GM12878 (cell line): ENCODE measurements around the gene NR2F1-AS1. TPM values are rescaled to one million over a fixed set of nuclear protein-coding genes. Genes with fewer than 3 reads are reported as not detected.

ENCODE experiments used
- ATAC-seq: fragments of 200-7000 bp; cut with Tn5 transposase; 3 replicates; pipeline ENCODE4 v1.9.1; 2020; ENCODE audit warnings: mild to moderate bottlenecking, moderate library complexity
- BruUV-seq: library from RNA; stranded (reverse); fragments of 400-500 nt; replicated peaks from 2 replicates; lab custom pipeline; 2021; lab: Mats Ljungman, UMichigan
- CTCF ChIA-PET: fragments of 300-600 bp; sonication (Branson Sonifier 250); formaldehyde crosslinking; extraction: SDS; loops from one replicate; lab custom pipeline; 2021; ENCODE audit warnings: inconsistent platforms; lab: Yijun Ruan, JAX
- POLR2A ChIA-PET: fragments of 350-600 bp; formaldehyde crosslinking; extraction: SDS; loops from one replicate; lab custom pipeline; 2021; ENCODE audit warnings: inconsistent platforms; lab: Charles Lee
- RAD21 ChIA-PET: fragments of 300-600 bp; sonication (Branson Sonifier 250); formaldehyde crosslinking; loops from one replicate; lab custom pipeline; 2023; ENCODE audit warnings: antibody characterized with exemption; ENCODE audit not compliant: unreplicated experiment; lab: Charles Lee
- SMC1A ChIA-PET: fragments of 300-600 bp; sonication (Branson Sonifier 250); formaldehyde crosslinking; loops from one replicate; lab custom pipeline; 2023; ENCODE audit not compliant: unreplicated experiment, uncharacterized antibody; lab: Charles Lee
- DNase-seq: peaks from one replicate; pipeline ENCODE4 v3.0.0-alpha.2; 2011; ENCODE audit warnings: low read depth, low spot score
- FAIRE-seq: peaks from 3 replicates; lab custom pipeline; 2011; peaks lifted over from hg19 to GRCh38; lab: Jason Lieb, UNC
- H2AFZ ChIP-seq: 2 replicates; pipeline ENCODE4 v1.6.0; 2011; ENCODE audit warnings: low read depth, low read length, control low read depth; ENCODE audit not compliant: control insufficient read depth
- H3K27ac ChIP-seq: 2 replicates; pipeline ENCODE4 v1.5.1; 2011; ENCODE audit warnings: control low read depth; ENCODE audit not compliant: control insufficient read depth, insufficient read depth
- H3K27me3 ChIP-seq, 2 experiments: replicated peaks in 1 of 2; 2 replicates each; pipeline versions ENCODE4 v1.6.0 to v1.6.1; 2011; ENCODE audit warnings: low read length in 1 of 2; ENCODE audit not compliant: control insufficient read depth in 2 of 2, insufficient read depth in 2 of 2
- H3K36me3 ChIP-seq, 2 experiments: 2 replicates each; pipeline ENCODE4 v1.5.1; 2011; ENCODE audit warnings: low read length in 1 of 2; ENCODE audit not compliant: control insufficient read depth in 2 of 2, insufficient read depth in 2 of 2
- H3K4me1 ChIP-seq: 2 replicates; pipeline ENCODE4 v1.6.1; 2011; ENCODE audit warnings: mild to moderate bottlenecking, low read length, moderate library complexity, mixed read lengths; ENCODE audit not compliant: control insufficient read depth, insufficient read depth
- H3K4me2 ChIP-seq: 2 replicates; pipeline ENCODE4 v1.6.0; 2011; ENCODE audit warnings: control low read depth; ENCODE audit not compliant: control insufficient read depth, insufficient read depth
- H3K4me3 ChIP-seq: fragments of 200-600 bp; sonication (generic); 2 replicates; pipeline ENCODE4 v1.5.1; 2016
- H3K79me2 ChIP-seq: 2 replicates; pipeline ENCODE4 v1.6.0; 2011; ENCODE audit warnings: low read length; ENCODE audit not compliant: control insufficient read depth, insufficient read depth
- H3K9ac ChIP-seq: 2 replicates; pipeline ENCODE4 v1.8.0; 2011; ENCODE audit warnings: low read length, control low read depth, mixed read lengths; ENCODE audit not compliant: control insufficient read depth, insufficient read depth
- H3K9me3 ChIP-seq: replicated peaks from 3 replicates; pipeline ENCODE4 v1.5.1; 2011; ENCODE audit warnings: mild to moderate bottlenecking, low read length; ENCODE audit not compliant: control insufficient read depth, insufficient read depth
- H4K20me1 ChIP-seq: 2 replicates; pipeline ENCODE4 v1.6.0; 2011; ENCODE audit not compliant: control insufficient read depth, insufficient read depth
- BHLHE40 ChIP-seq, 2 experiments: fragments of 450-650 bp in 1 of 2; IDR thresholded peaks; 2 replicates each; pipeline ENCODE4 v1.6.1; 2011 to 2017; ENCODE audit warnings: low read depth in 2 of 2, borderline replicate concordance in 1 of 2, improper control_type of control experiment in 1 of 2, low read length in 1 of 2, mild to moderate bottlenecking in 1 of 2
- FOXM1 ChIP-seq: IDR thresholded peaks from 2 replicates; pipeline ENCODE4 v1.6.1; 2012; ENCODE audit warnings: low read depth, mild to moderate bottlenecking, inconsistent platforms, low read length, moderate library complexity
- PML ChIP-seq: IDR thresholded peaks from 2 replicates; pipeline ENCODE4 v1.6.1; 2012; ENCODE audit warnings: low read length, inconsistent platforms
- RAD21 ChIP-seq: IDR thresholded peaks from 2 replicates; pipeline ENCODE4 v1.6.1; 2011; ENCODE audit warnings: mild to moderate bottlenecking, low read depth, low read length, moderate library complexity; ENCODE audit not compliant: insufficient read depth
- RB1 ChIP-seq: fragments of 450-650 bp; formaldehyde crosslinking; IDR thresholded peaks from 2 replicates; pipeline ENCODE4 v1.6.1; 2017; ENCODE audit warnings: mild to moderate bottlenecking, borderline replicate concordance
- SIN3A ChIP-seq: IDR thresholded peaks from 2 replicates; pipeline ENCODE4 v1.6.1; 2012; ENCODE audit warnings: low read depth, low read length, improper control_type of control experiment
- TAF1 ChIP-seq: IDR thresholded peaks from 2 replicates; pipeline ENCODE4 v1.6.1; 2011; ENCODE audit warnings: mild to moderate bottlenecking, low read depth, low read length, borderline replicate concordance
- ZNF217 ChIP-seq: fragments of 450-650 bp; IDR thresholded peaks from 2 replicates; pipeline ENCODE4 v1.6.1; 2017; ENCODE audit warnings: antibody characterized with exemption, mild to moderate bottlenecking
- WGBS: methylation state at CpG from one replicate; pipeline ENCODE4 v1.1.6; 2016; ENCODE audit warnings: low lambda C conversion rate; ENCODE audit not compliant: insufficient replicate concordance, insufficient coverage; ENCODE audit errors: missing lambda C conversion rate; 5-methylcytosine and 5-hydroxymethylcytosine counted together
- in situ Hi-C: fragments of 300-500 bp; cut with MboI; formaldehyde crosslinking; loops from 9 replicates; pipeline ENCODE4 v1.14.3; 2018; ENCODE audit warnings: mixed read lengths
- intact Hi-C: fragments of 100-400 bp; cut with micrococcal nuclease; formaldehyde crosslinking; loops from one replicate; pipeline ENCODE4 v1.14.2; 2022; ENCODE audit not compliant: unreplicated experiment
- polyA plus RNA-seq, 11 experiments: library from polyadenylated mRNA; depleted of rRNA in 4 of 11; unstranded in 6 of 11; stranded (reverse) in 5 of 11; fragments of >200 nt; fragmentation: Nextera tagmentation in 4 of 11; fragmentation: Illumina TruSeq in 1 of 11; extraction: Ambion mirVana in 4 of 11; extraction: Trizol in 1 of 11; gene quantifications; 1 replicate in 1 of 11; 2 replicates in 10 of 11; pipeline versions ENCODE4 v1.2.1 to v1.2.3, GENCODE V29; 2011 to 2016; ENCODE audit warnings: inconsistent platforms in 2 of 11, missing spikeins in 2 of 11, low read depth in 1 of 11
- total RNA-seq, 4 experiments: library from RNA; depleted of rRNA in 3 of 4; stranded (reverse); fragments of >200 nt in 3 of 4; fragmentation: Illumina TruSeq in 1 of 4; extraction: Trizol in 1 of 4; gene quantifications; 2 replicates each; pipeline versions ENCODE4 v1.2.1 to v1.2.3, GENCODE V29; 2013 to 2021
- TF ChIP-seq, protein P1 (sequence below): fragments of 450-650 bp; IDR thresholded peaks from 2 replicates; pipeline ENCODE4 v1.6.1; 2017; ENCODE audit warnings: antibody characterized with exemption, mild to moderate bottlenecking, moderate library complexity
- TF ChIP-seq, protein P2 (sequence below): IDR thresholded peaks from 2 replicates; pipeline ENCODE4 v1.6.1; 2012; ENCODE audit warnings: low read depth, low read length, improper control_type of control experiment
- TF ChIP-seq, protein P3 (sequence below): IDR thresholded peaks from 2 replicates; pipeline ENCODE4 v1.6.1; 2011; ENCODE audit warnings: borderline replicate concordance, low read depth, mild to moderate bottlenecking, moderate library complexity, mixed read lengths, low read length; ENCODE audit not compliant: insufficient read depth; ENCODE audit errors: extremely low read length
- TF ChIP-seq, protein P4 (sequence below): IDR thresholded peaks from 2 replicates; pipeline ENCODE4 v1.6.1; 2012; ENCODE audit warnings: low read length, inconsistent platforms
- TF ChIP-seq, protein P5 (sequence below): IDR thresholded peaks from 2 replicates; pipeline ENCODE4 v1.6.1; 2011; ENCODE audit warnings: borderline replicate concordance, low read depth, mild to moderate bottlenecking, moderate library complexity, low read length; ENCODE audit not compliant: insufficient read depth, poor library complexity, severe bottlenecking

The NR2F1-AS1 gene
- total and polyA plus RNA-seq, 10 of the 15 experiments (the other 5 are each of a cell fraction or from before 2014, with no cell fraction given): 0.11 to 0.85 (median 0.27) TPM

DNA sequence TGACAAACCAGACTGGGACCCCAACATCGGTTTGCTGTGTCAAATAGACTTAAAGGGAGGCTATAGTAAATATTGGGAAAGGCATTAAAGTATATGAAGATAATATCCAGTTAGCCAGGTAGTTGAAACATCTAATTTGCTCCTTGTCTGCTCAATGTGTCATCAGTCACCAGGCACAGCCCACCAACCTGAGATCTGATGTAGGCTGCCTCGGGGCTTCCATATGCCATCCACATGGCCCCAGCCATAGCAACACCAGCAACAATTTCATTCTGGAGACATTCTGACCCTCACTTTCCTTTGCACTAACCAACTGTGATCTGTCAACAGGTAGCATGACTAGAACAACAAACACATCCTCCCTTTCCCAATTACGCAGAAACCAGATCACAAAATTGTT, 196.0 kb downstream of the NR2F1-AS1 start:
- no peak for DNase-seq
- ChIA-PET POLR2A (no interaction called here), SMC1A (no interaction called here), RAD21 (no interaction called here), CTCF (no interaction called here)
- Histone ChIP-seq H3K27ac (no peak overlapping the region), H3K4me1 (no peaks in the 10 kb centered on the region), H2AFZ (no peak overlapping the region), H3K4me3 (no peak overlapping the region), H3K27me3 (no peaks in the 10 kb centered on the region), H3K4me2 (no peak overlapping the region), H3K9me3 (no peaks in the 10 kb centered on the region), H4K20me1 (no peaks in the 10 kb centered on the region), H3K36me3 (no peaks in the 10 kb centered on the region), H3K9ac (no peak overlapping the region), H3K79me2 (no peaks in the 10 kb centered on the region)
- ATAC-seq: no peak
- no TSS peak for BruUV-seq
- in situ Hi-C loops (no loop called here), intact Hi-C loops (no loop called here)
- WGBS: 33% methylated on average over 3 of the region's 3 CpGs
- FAIRE-seq: no peak
- TF ChIP-seq RB1: no peak
- no peak for TF ChIP-seq PML
- TF ChIP-seq RAD21: no peak
- TF ChIP-seq SIN3A: no peak
- TF ChIP-seq, protein P1, sequence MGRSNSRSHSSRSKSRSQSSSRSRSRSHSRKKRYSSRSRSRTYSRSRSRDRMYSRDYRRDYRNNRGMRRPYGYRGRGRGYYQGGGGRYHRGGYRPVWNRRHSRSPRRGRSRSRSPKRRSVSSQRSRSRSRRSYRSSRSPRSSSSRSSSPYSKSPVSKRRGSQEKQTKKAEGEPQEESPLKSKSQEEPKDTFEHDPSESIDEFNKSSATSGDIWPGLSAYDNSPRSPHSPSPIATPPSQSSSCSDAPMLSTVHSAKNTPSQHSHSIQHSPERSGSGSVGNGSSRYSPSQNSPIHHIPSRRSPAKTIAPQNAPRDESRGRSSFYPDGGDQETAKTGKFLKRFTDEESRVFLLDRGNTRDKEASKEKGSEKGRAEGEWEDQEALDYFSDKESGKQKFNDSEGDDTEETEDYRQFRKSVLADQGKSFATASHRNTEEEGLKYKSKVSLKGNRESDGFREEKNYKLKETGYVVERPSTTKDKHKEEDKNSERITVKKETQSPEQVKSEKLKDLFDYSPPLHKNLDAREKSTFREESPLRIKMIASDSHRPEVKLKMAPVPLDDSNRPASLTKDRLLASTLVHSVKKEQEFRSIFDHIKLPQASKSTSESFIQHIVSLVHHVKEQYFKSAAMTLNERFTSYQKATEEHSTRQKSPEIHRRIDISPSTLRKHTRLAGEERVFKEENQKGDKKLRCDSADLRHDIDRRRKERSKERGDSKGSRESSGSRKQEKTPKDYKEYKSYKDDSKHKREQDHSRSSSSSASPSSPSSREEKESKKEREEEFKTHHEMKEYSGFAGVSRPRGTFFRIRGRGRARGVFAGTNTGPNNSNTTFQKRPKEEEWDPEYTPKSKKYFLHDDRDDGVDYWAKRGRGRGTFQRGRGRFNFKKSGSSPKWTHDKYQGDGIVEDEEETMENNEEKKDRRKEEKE: no peak
- TF ChIP-seq FOXM1: no peak
- no peak for TF ChIP-seq ZNF217
- TF ChIP-seq, protein P2, sequence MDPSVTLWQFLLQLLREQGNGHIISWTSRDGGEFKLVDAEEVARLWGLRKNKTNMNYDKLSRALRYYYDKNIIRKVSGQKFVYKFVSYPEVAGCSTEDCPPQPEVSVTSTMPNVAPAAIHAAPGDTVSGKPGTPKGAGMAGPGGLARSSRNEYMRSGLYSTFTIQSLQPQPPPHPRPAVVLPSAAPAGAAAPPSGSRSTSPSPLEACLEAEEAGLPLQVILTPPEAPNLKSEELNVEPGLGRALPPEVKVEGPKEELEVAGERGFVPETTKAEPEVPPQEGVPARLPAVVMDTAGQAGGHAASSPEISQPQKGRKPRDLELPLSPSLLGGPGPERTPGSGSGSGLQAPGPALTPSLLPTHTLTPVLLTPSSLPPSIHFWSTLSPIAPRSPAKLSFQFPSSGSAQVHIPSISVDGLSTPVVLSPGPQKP: no peak
- TF ChIP-seq BHLHE40 (IDR thresholded peaks at IDR 0.05; ENCODE audit: borderline replicate concordance in 1 of 2, low read depth in 2 of 2, low read length in 1 of 2): no peak
- TF ChIP-seq, protein P3, sequence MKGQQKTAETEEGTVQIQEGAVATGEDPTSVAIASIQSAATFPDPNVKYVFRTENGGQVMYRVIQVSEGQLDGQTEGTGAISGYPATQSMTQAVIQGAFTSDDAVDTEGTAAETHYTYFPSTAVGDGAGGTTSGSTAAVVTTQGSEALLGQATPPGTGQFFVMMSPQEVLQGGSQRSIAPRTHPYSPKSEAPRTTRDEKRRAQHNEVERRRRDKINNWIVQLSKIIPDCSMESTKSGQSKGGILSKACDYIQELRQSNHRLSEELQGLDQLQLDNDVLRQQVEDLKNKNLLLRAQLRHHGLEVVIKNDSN: no peak
- TF ChIP-seq TAF1: no peak
- TF ChIP-seq, protein P4, sequence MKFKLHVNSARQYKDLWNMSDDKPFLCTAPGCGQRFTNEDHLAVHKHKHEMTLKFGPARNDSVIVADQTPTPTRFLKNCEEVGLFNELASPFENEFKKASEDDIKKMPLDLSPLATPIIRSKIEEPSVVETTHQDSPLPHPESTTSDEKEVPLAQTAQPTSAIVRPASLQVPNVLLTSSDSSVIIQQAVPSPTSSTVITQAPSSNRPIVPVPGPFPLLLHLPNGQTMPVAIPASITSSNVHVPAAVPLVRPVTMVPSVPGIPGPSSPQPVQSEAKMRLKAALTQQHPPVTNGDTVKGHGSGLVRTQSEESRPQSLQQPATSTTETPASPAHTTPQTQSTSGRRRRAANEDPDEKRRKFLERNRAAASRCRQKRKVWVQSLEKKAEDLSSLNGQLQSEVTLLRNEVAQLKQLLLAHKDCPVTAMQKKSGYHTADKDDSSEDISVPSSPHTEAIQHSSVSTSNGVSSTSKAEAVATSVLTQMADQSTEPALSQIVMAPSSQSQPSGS: no peak
- TF ChIP-seq, protein P5, sequence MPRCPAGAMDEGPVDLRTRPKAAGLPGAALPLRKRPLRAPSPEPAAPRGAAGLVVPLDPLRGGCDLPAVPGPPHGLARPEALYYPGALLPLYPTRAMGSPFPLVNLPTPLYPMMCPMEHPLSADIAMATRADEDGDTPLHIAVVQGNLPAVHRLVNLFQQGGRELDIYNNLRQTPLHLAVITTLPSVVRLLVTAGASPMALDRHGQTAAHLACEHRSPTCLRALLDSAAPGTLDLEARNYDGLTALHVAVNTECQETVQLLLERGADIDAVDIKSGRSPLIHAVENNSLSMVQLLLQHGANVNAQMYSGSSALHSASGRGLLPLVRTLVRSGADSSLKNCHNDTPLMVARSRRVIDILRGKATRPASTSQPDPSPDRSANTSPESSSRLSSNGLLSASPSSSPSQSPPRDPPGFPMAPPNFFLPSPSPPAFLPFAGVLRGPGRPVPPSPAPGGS: no peak
